HAP-1 (cell line): ENCODE measurements around the gene THSD7B.

Experiments
- DNase-seq, 2 experiments: peaks; one replicate each; pipeline ENCODE4 v3.0.0-alpha.2; 2016 to 2020; ENCODE audit warnings: low spot score in 2 of 2
- H3K27me3 ChIP-seq: fragments of 250-450 bp; sonication (Bioruptor Pico); 2 replicates; pipeline ENCODE4 v1.5.1; 2020; ENCODE audit warnings: low read depth, mild to moderate bottlenecking, moderate library complexity
- H3K36me3 ChIP-seq: fragments of 250-450 bp; sonication (Bioruptor Pico); replicated peaks from 2 replicates; pipeline ENCODE4 v1.5.1; 2020; ENCODE audit warnings: mild to moderate bottlenecking
- H3K4me1 ChIP-seq: fragments of 250-450 bp; sonication (Bioruptor Pico); 2 replicates; pipeline ENCODE4 v1.5.1; 2020; ENCODE audit warnings: mild to moderate bottlenecking
- H3K4me3 ChIP-seq: fragments of 250-450 bp; sonication (Bioruptor Pico); 2 replicates; pipeline ENCODE4 v1.5.1; 2020; ENCODE audit warnings: mild to moderate bottlenecking, moderate library complexity
- H3K9me3 ChIP-seq: fragments of 250-450 bp; sonication (Bioruptor Pico); 2 replicates; pipeline ENCODE4 v1.5.1; 2020; ENCODE audit warnings: mild to moderate bottlenecking, moderate library complexity
- in situ Hi-C: fragments of 300-500 bp; cut with MboI; formaldehyde crosslinking; loops from 3 replicates; pipeline ENCODE4 v1.14.3; 2020; ENCODE audit warnings: low sequenced_read_pairs, inconsistent platforms, mixed read lengths

Gene THSD7B

GRCh38 chr2:137115795-137116089 lies 350.4 kb downstream of the THSD7B start:
- Histone ChIP-seq H3K9me3 (no peaks in the 10 kb centered on the region), H3K36me3 (no peaks in the 10 kb centered on the region), H3K27me3 (no peaks in the 10 kb centered on the region), H3K4me3 (no peak overlapping the region), H3K4me1 (peaks cover 24% of the 10 kb centered on the region)
- no peak for DNase-seq
- in situ Hi-C loops, result no loop called here

- no peak overlapping the region for H3K4me3 ChIP-seq
- peaks cover 24% of the 10 kb centered on the region for H3K4me1 ChIP-seq
- in situ Hi-C loops, result no loop called here
- no peak for DNase-seq
- no peaks in the 10 kb centered on the region for H3K27me3 ChIP-seq
- H3K36me3 ChIP-seq, result no peaks in the 10 kb centered on the region
- no peaks in the 10 kb centered on the region for H3K9me3 ChIP-seq
Measured at GRCh38 chr2:137117385-137117784, 352.0 kb downstream of the THSD7B start.

DNA sequence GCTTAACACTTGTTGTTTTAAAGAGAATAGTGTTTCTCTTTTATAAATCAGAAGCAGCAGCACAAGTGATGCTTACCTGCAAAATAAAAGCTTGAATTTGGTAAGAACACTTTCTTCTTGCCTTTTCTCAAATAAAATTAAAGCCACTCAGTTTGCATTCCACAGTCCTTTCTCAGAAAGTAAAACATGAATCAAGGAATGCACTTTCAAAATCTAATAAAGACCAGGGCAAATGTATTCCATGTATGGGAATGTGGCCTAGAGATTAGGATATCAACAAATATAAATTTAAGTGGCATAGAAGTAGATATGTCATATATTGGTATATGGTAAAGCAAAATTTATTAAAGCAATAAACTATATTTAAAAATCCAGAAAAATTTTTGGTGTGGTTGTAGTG lies 352.8 kb downstream of the THSD7B start:
- DNase-seq, result no peak
- no peak overlapping the region for H3K4me3 ChIP-seq
- no peaks in the 10 kb centered on the region for H3K36me3 ChIP-seq
- no peaks in the 10 kb centered on the region for H3K9me3 ChIP-seq
- in situ Hi-C loops, result no loop called here
- H3K27me3 ChIP-seq, result no peaks in the 10 kb centered on the region
- H3K4me1 ChIP-seq, result peaks cover 24% of the 10 kb centered on the region

- no peak for DNase-seq
- H3K36me3 ChIP-seq, result no peaks in the 10 kb centered on the region
Measured at GRCh38 chr2:137123226-137123625, 357.9 kb downstream of the THSD7B start.

DNA sequence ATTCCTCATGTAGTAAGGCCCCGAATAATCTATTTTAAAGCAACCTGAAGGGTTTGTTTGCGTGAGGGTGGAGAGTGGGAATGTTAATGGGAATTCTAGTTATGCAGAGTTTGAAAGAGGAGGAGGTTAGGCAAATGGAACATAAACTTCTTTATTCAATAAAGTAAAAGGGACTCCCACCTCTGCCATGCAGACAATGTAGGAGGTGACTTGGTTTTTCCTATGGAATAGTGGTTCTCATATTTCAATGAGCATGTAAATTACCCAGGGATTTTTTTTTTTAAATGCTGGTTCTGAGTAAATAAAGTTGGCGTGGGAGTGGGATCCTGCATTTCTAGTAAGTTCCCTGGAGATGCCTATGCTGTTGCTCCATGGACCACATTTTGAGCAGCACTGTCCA lies 367.9 kb downstream of the THSD7B start:
- peak in 1 of 2 experiments; percentile 55 for DNase-seq
- Histone ChIP-seq H3K27me3 (no peaks in the 10 kb centered on the region), H3K4me3 (no peak overlapping the region), H3K9me3 (no peaks in the 10 kb centered on the region), H3K36me3 (no peaks in the 10 kb centered on the region), H3K4me1 (peaks cover 31% of the 10 kb centered on the region)
- in situ Hi-C loops, result no loop called here

More at GRCh38 chr2:137123226-137123625, 357.9 kb downstream of the THSD7B start:
- Histone ChIP-seq H3K4me3 (no peak overlapping the region), H3K9me3 (no peaks in the 10 kb centered on the region), H3K27me3 (no peaks in the 10 kb centered on the region), H3K4me1 (no peaks in the 10 kb centered on the region)
- in situ Hi-C loops, result no loop called here

DNA sequence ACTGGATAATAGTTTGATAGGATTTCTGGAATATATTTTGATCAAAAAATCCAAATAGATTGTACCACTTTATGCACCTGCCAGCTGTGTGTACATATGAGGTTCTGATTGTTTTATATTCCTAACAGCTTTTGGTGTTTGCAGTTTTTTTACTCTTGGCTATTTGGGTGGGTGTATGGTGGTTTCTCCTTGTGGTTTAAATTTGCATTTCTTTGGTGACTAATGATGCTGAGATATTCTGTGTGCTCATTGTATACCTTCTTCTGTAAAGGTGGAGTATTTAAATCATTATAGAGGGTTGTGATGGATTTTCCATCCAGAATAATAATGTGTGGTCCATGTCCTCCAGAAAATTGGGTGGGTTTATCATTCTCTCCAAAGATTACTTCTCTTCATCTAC lies 372.9 kb downstream of the THSD7B start:
- no peak for DNase-seq
- Histone ChIP-seq H3K4me3 (no peak overlapping the region), H3K4me1 (peaks cover 23% of the 10 kb centered on the region), H3K36me3 (no peaks in the 10 kb centered on the region), H3K27me3 (no peaks in the 10 kb centered on the region), H3K9me3 (no peaks in the 10 kb centered on the region)
- in situ Hi-C loops, result no loop called here

- H3K9me3 ChIP-seq, result no peaks in the 10 kb centered on the region; the same call in 1 of the 2 replicates
- H3K4me1 ChIP-seq, result no peaks in the 10 kb centered on the region
- H3K27me3 ChIP-seq, result no peaks in the 10 kb centered on the region
- in situ Hi-C loops, result no loop called here
- no peak overlapping the region for H3K4me3 ChIP-seq
- no peak for DNase-seq
- H3K36me3 ChIP-seq, result no peaks in the 10 kb centered on the region
Measured at GRCh38 chr2:137151731-137152130, 386.4 kb downstream of the THSD7B start.

- Histone ChIP-seq H3K4me1 (no peaks in the 10 kb centered on the region), H3K36me3 (no peaks in the 10 kb centered on the region), H3K4me3 (no peak overlapping the region), H3K27me3 (no peaks in the 10 kb centered on the region), H3K9me3 (no peaks in the 10 kb centered on the region)
- in situ Hi-C loops, result no loop called here
- no peak for DNase-seq
Measured at GRCh38 chr2:137154946-137155345, 389.6 kb downstream of the THSD7B start.

DNA sequence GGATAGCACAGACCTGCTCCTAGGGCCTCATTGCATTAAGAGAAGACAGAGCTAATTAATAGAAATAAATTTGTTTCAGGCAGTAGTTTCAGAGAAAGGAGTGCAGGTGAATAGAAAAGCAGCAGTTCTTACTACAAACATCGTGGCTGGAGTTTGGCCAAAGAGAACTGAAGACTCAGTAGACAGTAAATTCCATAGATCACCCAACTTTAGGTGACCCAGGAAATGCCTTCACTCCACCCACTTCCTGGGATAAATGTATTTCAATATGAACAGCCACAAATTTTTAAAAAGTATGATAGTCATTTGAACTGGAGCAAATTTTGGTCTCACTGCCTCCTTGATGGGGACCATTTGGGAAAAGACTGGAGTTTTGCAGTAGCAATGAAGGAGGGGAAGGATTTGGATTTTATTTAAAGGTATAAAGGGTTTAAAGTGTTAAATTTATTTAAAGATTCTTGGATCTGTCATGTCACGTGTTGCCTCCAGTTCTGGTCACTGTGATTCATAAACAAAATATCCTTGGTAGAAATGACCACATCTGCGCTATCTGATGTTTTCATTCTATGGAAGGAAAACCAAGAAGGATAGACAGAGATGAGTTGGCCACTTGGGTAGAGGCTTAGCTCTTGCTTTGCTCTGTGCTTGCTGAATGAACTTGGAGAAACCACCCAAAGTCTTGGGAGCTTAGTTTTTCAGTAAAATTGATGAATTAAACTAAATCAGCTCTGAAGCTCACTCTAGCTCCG lies 390.2 kb downstream of the THSD7B start:
- no peak for DNase-seq
- Histone ChIP-seq H3K4me3 (no peak overlapping the region), H3K9me3 (no peaks in the 10 kb centered on the region), H3K4me1 (no peaks in the 10 kb centered on the region), H3K36me3 (no peaks in the 10 kb centered on the region), H3K27me3 (no peaks in the 10 kb centered on the region)
- in situ Hi-C loops, result no loop called here

DNA sequence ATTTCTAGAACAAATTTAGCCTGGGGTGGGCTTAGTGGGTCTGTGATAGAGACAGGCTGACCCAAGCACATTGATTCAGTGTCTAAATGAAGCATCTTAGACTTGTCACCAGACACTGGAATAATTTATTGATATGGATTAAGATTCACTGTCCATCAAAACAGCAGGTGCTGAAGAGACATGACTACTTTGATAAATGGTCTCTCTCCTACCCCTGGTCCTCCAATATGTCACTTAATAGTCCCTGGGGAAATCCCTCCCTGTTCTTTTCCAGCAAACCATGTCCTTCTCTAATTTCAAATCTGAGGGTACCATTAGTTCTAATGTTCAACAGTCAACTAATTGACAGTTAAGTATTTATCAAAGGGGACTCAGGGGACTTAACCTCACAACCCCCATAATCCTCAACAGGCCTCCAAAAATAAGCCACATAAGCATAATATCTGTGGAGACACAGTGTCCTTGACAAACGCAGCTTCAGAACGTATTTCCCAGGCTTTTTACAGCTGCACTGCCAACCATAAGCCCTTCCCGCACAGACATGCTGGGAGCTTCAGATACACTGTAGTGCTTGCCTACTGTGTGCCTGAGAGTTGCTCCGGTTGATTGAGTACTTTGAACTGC lies 391.0 kb downstream of the THSD7B start:
- Histone ChIP-seq H3K36me3 (no peaks in the 10 kb centered on the region), H3K27me3 (no peaks in the 10 kb centered on the region), H3K9me3 (no peaks in the 10 kb centered on the region), H3K4me1 (no peaks in the 10 kb centered on the region), H3K4me3 (no peak overlapping the region)
- DNase-seq, result no peak
- in situ Hi-C loops, result no loop called here

DNA sequence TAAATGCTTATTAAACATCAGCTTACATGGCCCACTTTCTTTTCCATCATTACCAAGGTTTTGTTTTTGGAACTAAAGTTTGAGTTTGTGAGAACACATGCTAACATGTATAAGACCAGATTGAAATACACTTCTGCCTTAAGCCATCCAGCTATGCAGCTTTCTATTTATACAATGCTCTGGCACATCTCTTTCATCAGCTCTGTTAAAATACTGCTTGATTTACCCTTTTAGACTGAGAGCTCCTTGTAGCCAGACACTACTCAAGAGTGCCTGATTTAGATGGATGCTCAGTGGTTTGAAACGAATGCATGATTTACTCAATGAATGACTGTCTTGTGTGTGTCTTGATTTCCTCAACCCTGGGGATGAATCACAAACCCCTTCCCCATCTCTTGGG lies 392.5 kb downstream of the THSD7B start:
- DNase-seq, result no peak
- Histone ChIP-seq H3K36me3 (no peaks in the 10 kb centered on the region), H3K27me3 (no peaks in the 10 kb centered on the region), H3K4me1 (no peaks in the 10 kb centered on the region), H3K4me3 (no peak overlapping the region), H3K9me3 (no peaks in the 10 kb centered on the region)
- in situ Hi-C loops, result no loop called here

- Histone ChIP-seq H3K27me3 (no peaks in the 10 kb centered on the region), H3K36me3 (no peaks in the 10 kb centered on the region), H3K4me3 (no peak overlapping the region), H3K4me1 (no peaks in the 10 kb centered on the region), H3K9me3 (no peaks in the 10 kb centered on the region)
- DNase-seq, result no peak
- in situ Hi-C loops, result no loop called here
Measured at GRCh38 chr2:137161250-137161649, 395.9 kb downstream of the THSD7B start.

GRCh38 chr2:137165968-137166367 lies 400.6 kb downstream of the THSD7B start:
- no peak for DNase-seq
- no peaks in the 10 kb centered on the region for H3K36me3 ChIP-seq
- H3K27me3 ChIP-seq, result no peaks in the 10 kb centered on the region
- no peaks in the 10 kb centered on the region for H3K9me3 ChIP-seq
- in situ Hi-C loops, result no loop called here
- H3K4me3 ChIP-seq, result no peak overlapping the region
- peaks cover 4% of the 10 kb centered on the region for H3K4me1 ChIP-seq

DNA sequence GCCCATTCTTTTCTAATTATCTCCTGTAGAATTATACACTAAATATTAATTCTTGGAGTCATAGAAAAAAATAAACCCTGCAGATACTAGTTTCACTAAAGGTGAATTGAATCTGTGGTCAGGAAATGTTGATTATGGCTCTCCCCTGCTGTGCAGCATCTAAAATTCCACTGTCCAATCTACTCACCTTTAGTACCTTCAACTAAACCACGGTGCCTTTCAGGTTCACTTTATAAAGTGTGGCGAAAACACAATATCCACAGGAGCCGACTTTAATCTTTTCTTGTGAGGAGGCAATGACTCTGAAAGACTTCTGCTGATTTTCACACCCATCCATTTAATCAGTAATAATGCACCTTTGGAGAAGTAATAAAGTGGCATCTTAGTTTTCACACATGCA lies 402.3 kb downstream of the THSD7B start:
- peaks cover 4% of the 10 kb centered on the region for H3K4me1 ChIP-seq
- no peaks in the 10 kb centered on the region for H3K9me3 ChIP-seq
- H3K4me3 ChIP-seq, result no peak overlapping the region
- no peaks in the 10 kb centered on the region for H3K27me3 ChIP-seq
- DNase-seq, result no peak
- no peaks in the 10 kb centered on the region for H3K36me3 ChIP-seq
- in situ Hi-C loops, result no loop called here

GRCh38 chr2:137168552-137168951 lies 403.2 kb downstream of the THSD7B start:
- H3K27me3 ChIP-seq, result no peaks in the 10 kb centered on the region
- peaks cover 4% of the 10 kb centered on the region for H3K4me1 ChIP-seq
- H3K9me3 ChIP-seq, result no peaks in the 10 kb centered on the region
- no peaks in the 10 kb centered on the region for H3K36me3 ChIP-seq
- no peak overlapping the region for H3K4me3 ChIP-seq
- peak in 1 of 2 experiments; percentile 23 for DNase-seq
- in situ Hi-C loops, result no loop called here
